Transverse colon (tissue), 3 donors: Measurements from ENCODE around the gene PGPEP1.

Experiments used
- POLR2A ChIP-seq: fragments of 450-650 bp; IDR thresholded peaks from one replicate; pipeline ENCODE4 v1.6.1; 2016; ENCODE audit warnings: antibody characterized with exemption, mild to moderate bottlenecking, moderate library complexity
- TF ChIP-seq, protein P1 (sequence below), 5 experiments: fragments of 200-600 bp in 3 of 5; fragments of 450-650 bp in 2 of 5; sonication (generic) in 3 of 5; IDR thresholded peaks; 1 replicate in 2 of 5; 2 replicates in 3 of 5; pipeline ENCODE4 v1.5.1; 2016 to 2017; ENCODE audit warnings: antibody characterized with exemption in 5 of 5, inconsistent platforms in 3 of 5, mild to moderate bottlenecking in 2 of 5, moderate library complexity in 1 of 5

GRCh38 chr19:18388100-18388959, 47.9 kb downstream of the PGPEP1 start:
- TF ChIP-seq, protein P1, sequence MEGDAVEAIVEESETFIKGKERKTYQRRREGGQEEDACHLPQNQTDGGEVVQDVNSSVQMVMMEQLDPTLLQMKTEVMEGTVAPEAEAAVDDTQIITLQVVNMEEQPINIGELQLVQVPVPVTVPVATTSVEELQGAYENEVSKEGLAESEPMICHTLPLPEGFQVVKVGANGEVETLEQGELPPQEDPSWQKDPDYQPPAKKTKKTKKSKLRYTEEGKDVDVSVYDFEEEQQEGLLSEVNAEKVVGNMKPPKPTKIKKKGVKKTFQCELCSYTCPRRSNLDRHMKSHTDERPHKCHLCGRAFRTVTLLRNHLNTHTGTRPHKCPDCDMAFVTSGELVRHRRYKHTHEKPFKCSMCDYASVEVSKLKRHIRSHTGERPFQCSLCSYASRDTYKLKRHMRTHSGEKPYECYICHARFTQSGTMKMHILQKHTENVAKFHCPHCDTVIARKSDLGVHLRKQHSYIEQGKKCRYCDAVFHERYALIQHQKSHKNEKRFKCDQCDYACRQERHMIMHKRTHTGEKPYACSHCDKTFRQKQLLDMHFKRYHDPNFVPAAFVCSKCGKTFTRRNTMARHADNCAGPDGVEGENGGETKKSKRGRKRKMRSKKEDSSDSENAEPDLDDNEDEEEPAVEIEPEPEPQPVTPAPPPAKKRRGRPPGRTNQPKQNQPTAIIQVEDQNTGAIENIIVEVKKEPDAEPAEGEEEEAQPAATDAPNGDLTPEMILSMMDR (IDR thresholded peaks at IDR 0.05), result peak; percentile 97 to 100 (median 100)
- peak; percentile 73 for TF ChIP-seq POLR2A
